GM18499 (cell line): ENCODE data around the gene ESYT1.
A peak's percentile ranks its signal among the peaks of the same experiment; 100 is the strongest.

Experiments
- ATAC-seq: cut with Tn5 transposase; IDR thresholded peaks from one replicate; pipeline ENCODE4 v1.9.1; 2021; ENCODE audit warnings: moderate number of reproducible peaks; ENCODE audit not compliant: insufficient read depth, unreplicated experiment

Gene ESYT1

GRCh38 chr12:56127485-56127887 is 581 bp upstream of the ESYT1 start:
- no peak for ATAC-seq

GRCh38 chr12:56128670-56129205 is 671 bp downstream of the ESYT1 start:
- ATAC-seq: no peak

- no peak for ATAC-seq
Observed at GRCh38 chr12:56129206-56129941, 1.3 kb downstream of the ESYT1 start.

GRCh38 chr12:56129942-56130495 is 2.0 kb downstream of the ESYT1 start:
- ATAC-seq: no peak

GRCh38 chr12:56130876-56131275 is 2.8 kb downstream of the ESYT1 start:
- no peak for ATAC-seq

GRCh38 chr12:56134897-56135296 is 6.8 kb downstream of the ESYT1 start:
- ATAC-seq: no peak

- ATAC-seq: no peak
Observed at GRCh38 chr12:56137853-56138571, 9.9 kb downstream of the ESYT1 start.

- no peak for ATAC-seq
Observed at GRCh38 chr12:56141946-56142784, 14.1 kb downstream of the ESYT1 start.

GRCh38 chr12:56143217-56143616 is 15.2 kb downstream of the ESYT1 start:
- ATAC-seq: no peak

GRCh38 chr12:56143870-56144269 is 15.8 kb downstream of the ESYT1 start:
- no peak for ATAC-seq

GRCh38 chr12:56145217-56145616 is 17.1 kb downstream of the ESYT1 start:
- ATAC-seq: no peak

- no peak for ATAC-seq
Observed at GRCh38 chr12:56146492-56147460, 18.7 kb downstream of the ESYT1 start.

GRCh38 chr12:56150563-56150962 is 22.5 kb downstream of the ESYT1 start:
- no peak for ATAC-seq

GRCh38 chr12:56151672-56152131 is 23.6 kb downstream of the ESYT1 start:
- no peak for ATAC-seq

GRCh38 chr12:56152132-56152755 is 24.2 kb downstream of the ESYT1 start, which contains the start of gene MYL6B:
Gene MYL6B, plus strand, starts transcription at chr12:56152587. Its CDS starts 1,332 bp downstream, at chr12:56153919.
- peak; percentile 67 for ATAC-seq

- ATAC-seq: no peak
Observed at GRCh38 chr12:56152756-56153677, 24.9 kb downstream of the ESYT1 start.

- ATAC-seq: no peak
Observed at GRCh38 chr12:56153678-56154065, 25.6 kb downstream of the ESYT1 start.
